Central memory CD4-positive, alpha-beta T cell (primary cell): ENCODE measurements around the gene TEKT5.
"Not testable (repeated sequence)": the region's sequence is repeated elsewhere in the genome, so short reads cannot be mapped to it uniquely, and the experiment has no call there.

Experiments used
- DNase-seq: peaks from one replicate; pipeline ENCODE4 v3.0.0; 2022

TEKT5 gene

GRCh38 chr16:10629592-10629963 is 65.2 kb downstream of the TEKT5 start:
- no peak for DNase-seq

DNA sequence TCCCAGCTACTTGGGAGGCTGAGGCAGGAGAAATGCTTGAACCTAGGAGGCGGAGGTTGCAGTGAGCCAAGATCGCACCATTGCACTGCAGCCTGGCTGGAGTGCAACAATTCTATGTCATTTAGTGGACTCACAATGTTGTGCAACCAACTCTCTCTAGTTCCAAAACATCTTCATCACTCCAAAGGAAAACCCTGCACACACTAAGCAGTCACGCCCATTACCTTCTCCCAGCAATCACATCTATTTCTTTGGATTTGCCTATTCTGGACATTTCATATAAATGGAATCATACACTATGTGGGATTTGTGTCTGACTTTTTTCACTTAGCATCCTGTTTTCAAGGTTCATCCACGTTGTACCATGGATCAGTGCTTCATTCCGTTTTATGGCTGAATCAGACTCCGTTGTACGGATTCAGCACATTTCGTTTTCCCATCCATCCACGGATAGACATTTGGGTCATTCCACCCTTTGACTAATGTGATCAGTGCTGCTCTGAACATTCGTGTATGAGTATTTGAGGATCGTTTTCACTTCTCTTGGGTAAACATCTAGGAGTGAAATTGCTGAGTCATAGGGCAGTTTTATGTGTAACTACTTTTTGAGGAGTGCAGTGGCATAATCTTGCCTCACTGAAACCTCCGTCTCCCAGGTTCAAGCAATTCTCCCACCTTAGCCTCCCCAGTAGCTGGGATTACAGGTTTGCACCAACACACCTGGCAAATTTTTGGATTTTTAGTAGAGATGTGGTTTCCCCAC is 69.0 kb downstream of the TEKT5 start:
- no peak for DNase-seq

DNA sequence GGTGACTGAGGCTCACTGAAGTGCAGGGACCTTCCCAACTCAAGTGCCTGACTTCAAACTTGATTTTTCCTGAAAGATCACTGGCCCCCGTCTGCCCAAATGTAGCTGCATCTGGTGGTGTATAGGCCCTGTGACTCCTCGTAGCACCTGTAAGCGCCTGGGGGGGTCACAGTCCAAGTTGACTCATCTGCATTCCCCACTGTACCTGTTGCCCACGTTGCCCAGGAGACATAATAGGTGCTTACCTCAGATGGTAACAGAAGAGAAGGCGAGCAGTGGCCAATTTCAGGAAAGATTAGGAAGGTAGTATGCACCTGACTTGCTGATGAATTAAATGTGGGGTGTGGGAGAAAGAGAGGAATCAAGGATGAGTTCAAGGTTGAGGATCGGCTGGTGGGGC is 70.2 kb downstream of the TEKT5 start:
- no peak for DNase-seq

GRCh38 chr16:10623059-10623458 is 71.7 kb downstream of the TEKT5 start:
- DNase-seq, result no peak

GRCh38 chr16:10622036-10622921 is 72.5 kb downstream of the TEKT5 start:
- no peak for DNase-seq

DNA sequence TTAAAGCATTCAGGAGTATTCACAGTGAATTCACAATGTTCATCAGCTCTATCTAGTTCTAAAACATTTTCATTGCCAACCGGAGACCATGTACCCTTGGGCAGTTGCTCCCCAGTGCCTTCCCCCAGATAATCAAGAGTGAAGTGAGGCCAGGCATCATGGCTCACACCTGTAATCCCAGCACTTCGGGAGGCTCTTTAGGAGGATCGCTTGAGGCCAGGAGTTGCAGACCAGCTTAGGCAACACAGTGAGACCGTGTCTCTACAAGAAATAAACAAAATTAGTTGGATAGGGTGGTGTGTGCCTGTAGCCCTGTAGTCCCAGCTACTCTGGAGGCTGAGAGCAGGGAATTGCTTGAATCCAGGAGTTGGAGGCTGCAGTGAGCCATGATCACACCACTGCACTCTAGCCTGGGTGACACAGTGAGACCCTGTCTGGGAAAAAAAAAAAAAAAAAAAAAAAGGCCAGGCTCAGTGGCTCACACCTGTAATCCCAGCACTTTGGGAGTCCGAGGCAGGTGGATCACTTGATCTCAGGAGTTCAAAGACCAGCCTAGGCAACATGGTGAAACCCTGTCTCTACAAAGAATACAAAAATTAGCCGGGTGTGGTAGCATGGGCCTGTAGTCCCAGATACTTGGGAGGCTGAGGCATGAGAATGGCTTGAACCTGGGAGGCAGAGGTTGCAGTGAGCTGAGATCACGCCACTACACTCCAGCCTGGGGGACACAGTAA is 73.3 kb downstream of the TEKT5 start:
- DNase-seq, result not testable (repeated sequence)

GRCh38 chr16:10620120-10620519 is 74.6 kb downstream of the TEKT5 start:
- no peak for DNase-seq

- DNase-seq, result no peak
Measured at GRCh38 chr16:10619271-10619849, 75.4 kb downstream of the TEKT5 start.

GRCh38 chr16:10618710-10619209 is 76.0 kb downstream of the TEKT5 start:
- no peak for DNase-seq

GRCh38 chr16:10617662-10618420 is 76.9 kb downstream of the TEKT5 start:
- DNase-seq, result no peak

DNA sequence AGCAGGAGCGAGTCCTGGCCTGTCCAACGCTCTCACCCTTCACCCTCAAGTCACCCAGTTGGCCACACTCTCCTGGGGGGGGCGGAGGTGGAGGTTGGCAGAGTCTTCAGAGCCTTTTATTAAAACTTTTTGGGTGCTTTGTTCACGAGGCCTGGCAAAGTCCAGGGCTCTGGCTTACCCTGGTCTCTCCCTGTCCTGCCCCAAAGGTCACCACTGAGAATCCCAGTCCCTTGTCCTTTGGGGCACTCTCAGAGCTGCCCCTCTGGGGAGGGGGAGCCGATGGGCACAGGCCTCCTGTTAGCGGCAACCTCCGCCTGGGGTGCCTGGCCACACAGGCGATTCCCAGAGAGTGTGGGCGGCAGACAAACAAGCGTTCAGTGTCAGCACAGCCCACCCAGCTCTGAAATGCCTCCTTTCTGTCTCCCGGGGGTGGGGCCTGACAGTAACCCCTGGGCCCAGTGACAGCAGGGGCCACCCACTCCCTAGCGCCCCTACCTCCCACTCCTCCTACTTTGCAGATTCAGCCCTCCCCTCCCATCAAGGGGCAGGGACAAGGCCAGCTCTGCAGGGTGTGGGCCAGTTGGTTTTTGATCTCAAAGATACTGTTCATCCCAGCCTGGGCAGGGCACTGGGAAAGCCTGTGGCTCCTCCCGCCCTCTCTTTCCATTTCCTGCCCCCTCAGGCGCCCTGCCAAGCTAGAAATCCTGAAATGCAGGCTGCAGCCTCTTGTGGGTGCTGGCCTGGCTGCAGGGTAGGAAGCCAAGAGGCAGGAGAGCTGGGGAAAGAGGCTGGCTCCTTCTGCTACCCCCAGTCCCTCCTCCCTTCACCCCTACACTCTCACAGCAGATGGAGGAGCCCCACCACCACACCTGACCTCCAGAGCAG is 77.7 kb downstream of the TEKT5 start:
- no peak for DNase-seq

- no peak for DNase-seq
Measured at GRCh38 chr16:10616419-10616755, 78.3 kb downstream of the TEKT5 start.

DNA sequence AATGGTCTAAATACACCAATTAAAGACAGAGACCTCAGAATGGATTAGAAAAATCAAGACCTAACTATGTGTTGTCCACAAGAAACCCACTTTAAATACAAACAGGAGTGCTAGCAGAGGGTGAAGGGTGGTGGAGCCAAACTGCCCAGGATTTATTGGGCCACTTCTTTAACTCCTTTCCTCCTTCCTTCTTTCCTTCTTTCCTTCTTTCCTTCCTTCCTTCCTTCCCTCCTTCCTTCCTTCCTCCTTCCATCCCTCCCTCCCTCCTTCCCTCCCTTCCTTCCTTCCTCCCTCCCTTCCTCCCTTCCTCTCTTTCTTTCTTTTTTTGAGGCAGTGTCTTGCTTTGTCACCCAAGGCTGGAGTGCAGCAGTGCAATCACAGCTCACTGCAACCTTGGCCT is 80.0 kb downstream of the TEKT5 start:
- DNase-seq, result no peak

DNA sequence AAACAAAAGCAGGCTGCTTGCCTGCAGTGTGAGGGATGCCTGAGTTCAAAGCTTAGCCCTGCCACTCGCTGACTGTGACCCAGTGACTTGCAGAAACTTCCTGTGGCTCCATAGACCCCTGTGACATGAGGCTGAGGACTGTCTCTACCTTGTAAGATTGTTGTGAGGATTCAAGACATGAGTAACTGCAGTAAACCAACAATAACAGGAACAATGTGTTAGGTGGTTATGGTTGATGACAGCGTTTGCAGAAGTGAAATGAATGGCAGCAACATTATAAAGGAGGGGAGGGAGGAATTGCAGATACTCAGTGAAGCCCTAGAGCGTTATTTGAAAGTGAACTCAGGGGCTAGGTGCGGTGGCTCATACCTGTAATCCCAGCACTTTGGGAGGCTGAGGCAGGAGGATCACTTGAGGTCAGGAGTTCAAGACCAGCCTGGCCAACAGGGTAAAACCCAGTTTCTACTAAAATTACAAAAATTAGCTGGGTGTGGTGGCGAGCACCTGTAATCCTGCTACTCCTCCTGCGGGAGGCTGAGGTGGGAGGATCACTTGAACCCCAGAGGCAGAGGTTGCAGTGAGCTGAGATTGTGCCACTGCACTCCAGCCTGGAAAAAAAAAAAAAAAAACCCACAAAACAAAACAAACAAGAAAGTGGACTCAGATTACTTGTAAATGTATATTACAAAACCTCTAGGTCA is 80.8 kb downstream of the TEKT5 start:
- no peak for DNase-seq

DNA sequence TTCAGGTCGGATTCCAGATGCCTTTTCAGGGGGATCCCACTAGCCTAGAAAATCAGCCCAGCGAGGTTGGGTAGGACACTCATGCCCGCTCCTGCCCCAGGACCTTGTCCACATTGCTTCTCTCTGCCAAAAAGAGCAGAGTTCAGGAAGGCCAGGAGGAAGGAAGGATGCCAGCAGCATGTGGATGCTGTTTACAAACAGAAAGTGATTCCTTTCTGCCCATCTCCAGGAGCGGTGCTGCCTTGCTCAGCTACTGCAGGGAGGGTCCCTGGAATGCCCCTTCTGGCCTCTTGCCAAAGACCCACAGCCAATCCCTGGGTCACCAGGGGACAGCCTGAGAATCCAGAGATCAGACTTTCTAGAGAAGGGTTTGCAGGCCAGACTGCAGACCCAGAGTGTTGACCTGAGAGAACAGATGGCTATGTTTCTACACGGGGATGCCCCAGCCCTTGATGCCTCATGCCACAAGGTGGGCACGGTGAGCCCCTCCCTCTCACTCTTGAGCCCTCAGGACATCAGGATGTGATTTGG is 82.0 kb downstream of the TEKT5 start:
- DNase-seq, result no peak

GRCh38 chr16:10611825-10612342 is 82.8 kb downstream of the TEKT5 start:
- no peak for DNase-seq

- DNase-seq, result no peak
Measured at GRCh38 chr16:10610499-10611184, 84.1 kb downstream of the TEKT5 start.

GRCh38 chr16:10609402-10609774 is 85.3 kb downstream of the TEKT5 start:
- no peak for DNase-seq

DNA sequence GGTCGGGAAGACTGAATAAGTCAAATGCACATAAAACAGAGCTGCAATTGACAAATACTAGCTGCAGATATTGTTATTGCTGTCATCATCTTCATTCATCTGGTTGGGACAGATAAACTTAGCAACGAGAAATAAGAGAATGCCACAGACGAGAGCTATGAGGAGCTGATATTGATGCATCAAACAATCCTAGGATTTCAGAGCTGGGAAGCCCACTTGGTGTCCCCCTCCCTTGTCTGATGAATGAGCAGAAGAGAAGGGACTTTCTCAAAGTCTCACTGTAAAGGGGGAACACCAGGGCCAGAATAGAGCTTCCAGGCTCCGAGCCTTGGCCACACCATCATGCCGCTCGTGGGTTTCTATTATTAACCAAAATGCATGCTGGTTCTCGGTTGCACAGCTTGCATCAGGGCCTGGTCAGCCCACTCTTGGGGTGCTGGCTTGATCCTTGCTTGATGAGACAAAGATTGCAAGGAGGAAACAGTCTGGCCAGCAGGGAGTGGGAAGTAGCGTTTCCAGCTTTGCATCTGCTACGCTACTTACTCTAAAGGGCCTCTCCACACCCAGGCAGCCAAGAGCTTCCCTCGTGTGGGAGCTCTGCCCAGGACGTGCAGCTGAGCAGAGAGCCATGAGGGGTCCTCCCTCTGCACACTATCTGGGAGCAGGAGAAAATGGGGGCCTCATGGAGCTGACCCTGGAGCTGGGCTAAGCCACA is 85.9 kb downstream of the TEKT5 start:
- DNase-seq, result no peak
